Natural killer cell (primary cell): ENCODE results near the gene TTC7B. TPM values are rescaled to one million over a fixed set of nuclear protein-coding genes. Genes with fewer than 3 reads are reported as not detected.

Source experiments
- ATAC-seq, 3 donors: fragments of 150-1000 bp in 2 of 3; fragments of 200-7000 bp in 1 of 3; cut with Tn5 transposase; 1 replicate in 1 of 3; 2 replicates in 2 of 3; pipeline ENCODE4 v1.10.0; 2021; ENCODE audit warnings: mild to moderate bottlenecking in 2 of 3, moderate library complexity in 2 of 3
- DNase-seq, 2 donors: peaks; one replicate each; pipeline versions ENCODE4 v3.0.0 to v3.0.0-alpha.2; 2013 to 2021; ENCODE audit warnings: mixed read lengths in 1 of 2
- H3K27ac ChIP-seq: one replicate; pipeline ENCODE4 v1.5.1; 2013; ENCODE audit warnings: mild to moderate bottlenecking, low read length
- H3K27me3 ChIP-seq: one replicate; pipeline ENCODE4 v1.6.1; 2013; ENCODE audit warnings: low read length; ENCODE audit not compliant: control insufficient read depth, insufficient read depth
- H3K36me3 ChIP-seq: one replicate; pipeline ENCODE4 v1.6.1; 2013; ENCODE audit warnings: low read length; ENCODE audit not compliant: control insufficient read depth, insufficient read depth
- H3K4me1 ChIP-seq: one replicate; pipeline ENCODE4 v1.6.1; 2013; ENCODE audit warnings: low read length; ENCODE audit not compliant: control insufficient read depth, insufficient read depth
- H3K4me3 ChIP-seq: one replicate; pipeline ENCODE4 v1.5.1; 2013; ENCODE audit warnings: low read length
- H3K9me3 ChIP-seq: one replicate; pipeline ENCODE4 v1.6.1; 2013; ENCODE audit warnings: low read length; ENCODE audit not compliant: control insufficient read depth, insufficient read depth
- H3K27ac Mint-ChIP-seq, 2 donors: one replicate each; pipeline ENCODE4 v1.8.0; 2022; ENCODE audit warnings: mild to moderate bottlenecking in 2 of 2, mixed read lengths in 2 of 2, moderate library complexity in 1 of 2
- H3K27me3 Mint-ChIP-seq, 2 donors: one replicate each; pipeline ENCODE4 v1.8.0; 2022; ENCODE audit warnings: low read depth in 2 of 2, mixed read lengths in 2 of 2
- H3K36me3 Mint-ChIP-seq: one replicate; pipeline ENCODE4 v1.8.0; 2022; ENCODE audit warnings: mixed read lengths
- H3K4me1 Mint-ChIP-seq, 2 donors: one replicate each; pipeline ENCODE4 v1.8.0; 2022; ENCODE audit warnings: mixed read lengths in 2 of 2
- H3K4me3 Mint-ChIP-seq: one replicate; pipeline ENCODE4 v1.8.0; 2022; ENCODE audit warnings: mild to moderate bottlenecking, moderate library complexity, mixed read lengths
- H3K9me3 Mint-ChIP-seq, 2 donors: one replicate each; pipeline ENCODE4 v1.8.0; 2022; ENCODE audit warnings: mixed read lengths in 2 of 2
- CTCF ChIP-seq: fragments of 200-600 bp; IDR thresholded peaks from one replicate; pipeline ENCODE4 v1.8.0; 2022; ENCODE audit warnings: antibody characterized with exemption
- WGBS: methylation state at CpG from one replicate; pipeline ENCODE4 v1.1.7; 2013; ENCODE audit warnings: missing lambda C conversion rate; ENCODE audit not compliant: insufficient coverage; 5-methylcytosine and 5-hydroxymethylcytosine counted together
- intact Hi-C: fragments of 100-400 bp; cut with micrococcal nuclease; formaldehyde crosslinking; loops from one replicate; pipeline ENCODE4 v1.14.2; 2022
- total RNA-seq, 4 donors: library from RNA; stranded (reverse); fragments of 120-200 nt in 1 of 4; gene quantifications; one replicate each; pipeline versions ENCODE4 v1.2.3 to v1.2.4, GENCODE V29; 2013 to 2022

Gene TTC7B
- total RNA-seq, 3 donors from 2014 or later (not counting 1 experiment from before 2014, with no cell fraction given), result 1.7 to 17.2 (median 5.9) TPM

DNA sequence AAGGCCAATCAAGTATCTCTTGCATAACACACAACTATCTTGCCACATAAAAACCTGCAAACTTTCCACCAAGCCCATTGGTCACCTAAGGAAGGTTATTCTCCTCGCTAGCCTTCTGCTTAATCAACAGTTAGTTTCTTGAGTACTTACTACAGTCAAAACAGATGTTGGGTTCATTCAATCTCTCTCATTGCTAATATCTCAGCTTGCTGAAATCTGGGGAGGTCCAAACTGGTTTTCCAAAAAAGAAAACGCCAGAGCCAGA is 74.6 kb downstream of the TTC7B start:
- H3K36me3 ChIP-seq, result no peaks in the 10 kb centered on the region
- no peak for ATAC-seq
- H3K27ac ChIP-seq, result no peak overlapping the region
- no peaks in the 10 kb centered on the region for H3K27me3 ChIP-seq
- no peaks in the 10 kb centered on the region for H3K9me3 ChIP-seq
- no peaks in the 10 kb centered on the region for H3K4me1 ChIP-seq
- no peaks in the 10 kb centered on the region for H3K4me1 Mint-ChIP-seq
- H3K4me3 Mint-ChIP-seq, result no peak overlapping the region
- intact Hi-C loops, result no loop called here
- no peak overlapping the region for H3K27ac Mint-ChIP-seq
- H3K27me3 Mint-ChIP-seq, result peaks cover 1 to 3% of the 10 kb centered on the region in 2 donors
- 94% methylated on average over 2 of the region's 2 CpGs for WGBS
- no peaks in the 10 kb centered on the region for H3K9me3 Mint-ChIP-seq
- no peak overlapping the region for H3K4me3 ChIP-seq
- TF ChIP-seq CTCF, result no peak
- H3K36me3 Mint-ChIP-seq, result no peaks in the 10 kb centered on the region
- no peak for DNase-seq

- H3K9me3 Mint-ChIP-seq, result no peaks in the 10 kb centered on the region
- H3K27ac Mint-ChIP-seq, result no peak overlapping the region
- no peaks in the 10 kb centered on the region for H3K4me1 Mint-ChIP-seq
- Histone ChIP-seq H3K27ac (no peak overlapping the region), H3K27me3 (no peaks in the 10 kb centered on the region), H3K4me3 (no peak overlapping the region), H3K9me3 (no peaks in the 10 kb centered on the region), H3K36me3 (no peaks in the 10 kb centered on the region), H3K4me1 (no peaks in the 10 kb centered on the region)
- intact Hi-C loops, result no loop called here
- TF ChIP-seq CTCF, result no peak
- ATAC-seq (no peak), DNase-seq (no peak)
- 92% methylated on average over 12 of the region's 12 CpGs for WGBS
- no peaks in the 10 kb centered on the region for H3K36me3 Mint-ChIP-seq
- H3K4me3 Mint-ChIP-seq, result no peak overlapping the region
- peaks cover 0 to 3% of the 10 kb centered on the region in 2 donors for H3K27me3 Mint-ChIP-seq
Measured at GRCh38 chr14:90740946-90741681, 75.1 kb downstream of the TTC7B start.

DNA sequence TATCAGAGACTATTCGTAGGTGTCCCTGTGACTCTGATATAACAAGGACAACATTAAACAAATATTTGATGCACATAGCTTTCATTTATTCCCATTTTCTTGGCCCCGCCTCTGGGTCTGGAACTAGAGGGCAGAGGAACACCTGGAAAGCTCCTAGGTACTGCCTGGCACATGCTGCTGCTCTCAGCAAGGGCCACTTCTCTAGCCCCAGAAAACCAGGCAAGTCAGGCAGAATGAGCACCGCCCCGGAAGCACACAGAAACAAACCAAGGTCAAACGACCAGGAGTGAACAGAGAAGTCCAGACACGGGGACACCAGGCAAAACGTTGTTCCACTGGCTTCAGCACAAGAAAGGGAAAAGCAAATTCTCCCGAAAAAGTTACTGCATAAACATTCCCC is 76.1 kb downstream of the TTC7B start:
- H3K4me3 ChIP-seq, result no peak overlapping the region
- Mint-ChIP-seq H3K27ac (no peak overlapping the region), H3K27me3 (peaks cover 0 to 3% of the 10 kb centered on the region in 2 donors), H3K4me3 (no peak overlapping the region), H3K4me1 (no peaks in the 10 kb centered on the region), H3K36me3 (no peaks in the 10 kb centered on the region), H3K9me3 (no peaks in the 10 kb centered on the region)
- intact Hi-C loops, result no loop called here
- ATAC-seq, result no peak
- no peaks in the 10 kb centered on the region for H3K9me3 ChIP-seq
- DNase-seq, result no peak
- no peak for TF ChIP-seq CTCF
- no peaks in the 10 kb centered on the region for H3K4me1 ChIP-seq
- WGBS, result 92% methylated on average over 8 of the region's 8 CpGs
- H3K27ac ChIP-seq, result no peak overlapping the region
- no peaks in the 10 kb centered on the region for H3K36me3 ChIP-seq
- no peaks in the 10 kb centered on the region for H3K27me3 ChIP-seq
